GM19463 (cell line): ENCODE results near the gene CNOT6.

Experiments used
- ATAC-seq: cut with Tn5 transposase; IDR thresholded peaks from one replicate; pipeline ENCODE4 v1.9.1; 2021; ENCODE audit warnings: mild to moderate bottlenecking, moderate library complexity; ENCODE audit not compliant: unreplicated experiment

Gene CNOT6

DNA sequence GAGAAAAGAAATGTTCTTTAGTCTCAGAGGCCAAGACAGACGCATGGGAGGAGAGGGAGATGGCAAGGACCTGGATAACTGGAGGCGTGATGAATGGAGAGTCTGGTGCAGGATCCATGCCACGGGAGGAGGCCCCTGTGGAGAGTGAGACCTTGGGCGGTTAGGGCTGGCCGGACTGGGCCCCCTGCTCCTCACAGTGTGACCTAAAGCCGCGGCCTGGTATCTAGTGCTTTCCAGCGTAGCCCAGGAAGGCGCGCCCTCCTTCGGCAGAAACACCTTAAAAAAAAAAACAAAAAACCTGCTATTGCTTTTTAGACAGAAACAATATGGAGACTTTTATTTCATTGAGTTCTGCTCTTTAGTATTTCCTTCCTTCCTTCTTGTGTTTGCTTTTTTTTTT is 64.1 kb downstream of the CNOT6 start:
- ATAC-seq: no peak

- no peak for ATAC-seq
Measured at GRCh38 chr5:180563994-180564393, 69.8 kb downstream of the CNOT6 start.

DNA sequence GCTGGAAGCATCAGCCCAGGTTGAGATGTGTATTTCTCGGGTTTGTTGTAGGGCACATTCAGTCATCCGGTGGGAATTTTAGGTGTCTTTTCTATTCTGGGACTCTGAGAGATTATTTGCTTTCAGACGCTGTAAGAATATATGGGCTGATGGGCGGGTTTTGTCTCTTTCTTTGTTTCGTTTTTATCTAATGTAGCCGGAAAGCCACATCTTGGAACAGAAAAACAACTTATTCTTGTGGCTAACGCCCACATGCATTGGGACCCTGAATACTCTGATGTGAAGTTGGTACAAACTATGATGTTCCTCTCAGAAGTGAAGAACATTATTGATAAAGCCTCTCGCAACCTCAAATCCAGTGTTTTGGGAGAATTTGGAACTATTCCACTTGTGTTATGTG is 74.7 kb downstream of the CNOT6 start:
- ATAC-seq: no peak

- no peak for ATAC-seq
Measured at GRCh38 chr5:180575571-180575970, 81.4 kb downstream of the CNOT6 start.

GRCh38 chr5:180580681-180581080 is 86.5 kb downstream of the CNOT6 start:
- no peak for ATAC-seq

DNA sequence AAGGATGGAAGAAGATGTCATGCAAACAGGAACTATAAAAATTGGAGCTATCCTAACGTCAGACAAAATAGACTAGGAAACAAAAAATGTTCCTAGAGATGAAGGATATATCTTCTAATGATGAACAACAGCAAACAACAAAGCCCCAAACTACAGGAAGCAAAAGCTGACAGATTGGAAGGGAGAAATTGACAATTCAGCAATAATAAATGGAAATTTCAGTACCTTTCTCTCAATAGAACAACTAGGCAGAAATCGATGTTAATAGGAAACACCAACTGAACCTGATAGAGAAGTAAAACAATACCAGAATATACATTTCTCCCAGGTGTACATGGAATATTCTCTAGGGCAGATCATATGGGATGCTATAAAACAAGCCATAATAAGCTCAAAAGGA is 89.6 kb downstream of the CNOT6 start:
- no peak for ATAC-seq

DNA sequence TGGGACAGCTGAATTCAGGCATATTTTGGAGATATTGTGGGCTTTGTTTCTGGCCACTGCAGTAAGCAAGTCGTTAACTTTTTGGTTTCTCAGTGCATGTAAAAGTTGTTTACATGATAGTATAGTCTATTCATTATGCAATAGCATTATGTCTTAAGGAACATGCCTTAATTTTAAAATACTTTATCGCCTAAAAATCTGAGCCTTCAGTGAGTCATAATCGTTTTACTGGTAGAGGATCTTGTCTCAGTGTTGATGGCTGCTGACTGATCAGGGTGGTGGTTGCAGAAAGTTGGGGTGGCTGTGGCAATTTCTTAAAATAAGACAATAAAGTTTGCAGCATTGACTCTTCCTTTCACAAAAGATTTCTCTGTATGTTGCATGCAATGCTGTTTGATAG is 92.0 kb downstream of the CNOT6 start:
- ATAC-seq: no peak

- ATAC-seq: no peak
Measured at GRCh38 chr5:180586870-180587269, 92.7 kb downstream of the CNOT6 start.

GRCh38 chr5:180589771-180590542 is 95.8 kb downstream of the CNOT6 start:
- no peak for ATAC-seq

DNA sequence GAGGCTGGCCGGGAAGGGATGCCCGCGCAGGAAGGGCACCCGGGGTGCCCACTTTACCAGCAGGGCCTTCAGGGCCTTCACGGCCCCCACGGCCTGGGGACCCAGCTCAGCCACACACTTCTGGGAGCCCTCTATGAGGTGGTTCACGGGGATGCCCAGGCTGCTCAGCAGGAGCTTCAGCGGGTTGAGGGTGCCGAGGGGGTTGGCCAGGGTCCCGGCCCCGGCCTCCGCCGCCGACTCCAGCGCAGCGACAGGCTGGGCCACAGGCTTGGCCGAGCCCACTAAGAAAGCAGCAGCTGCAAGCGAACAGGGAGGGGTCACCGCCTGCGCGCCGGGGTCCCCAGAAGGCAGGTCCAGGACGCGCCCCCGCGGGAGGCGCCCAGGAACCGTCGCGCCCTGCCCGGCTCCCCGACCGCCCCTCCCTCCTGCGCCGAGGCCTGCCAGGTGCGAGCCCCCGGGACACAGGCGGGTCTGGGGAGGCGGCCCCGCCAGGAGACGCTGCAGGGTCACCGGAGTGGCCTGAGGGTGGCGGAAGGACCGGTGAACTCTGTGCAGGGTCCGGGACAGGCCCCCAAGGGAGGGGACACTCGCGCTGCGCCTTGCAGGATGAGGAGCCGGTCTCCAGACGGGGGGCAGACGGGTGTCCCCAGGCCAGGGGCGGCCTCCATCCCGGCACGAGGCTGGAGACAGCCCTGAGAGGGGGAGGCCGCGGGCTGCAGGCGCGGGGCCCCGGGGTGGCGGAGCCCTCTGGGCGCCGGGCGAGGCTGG is 96.5 kb downstream of the CNOT6 start:
- ATAC-seq: no peak

GRCh38 chr5:180591311-180591887 is 97.2 kb downstream of the CNOT6 start, which contains the start of gene SCGB3A1:
Gene SCGB3A1 (minus strand): TSS chr5:180591499. CDS start chr5:180591462, 37 bp downstream.
- no peak for ATAC-seq

GRCh38 chr5:180592176-180592575 is 98.0 kb downstream of the CNOT6 start:
- ATAC-seq: no peak

GRCh38 chr5:180593446-180594206 is 99.4 kb downstream of the CNOT6 start:
- ATAC-seq: no peak

GRCh38 chr5:180594311-180595045 is 100.3 kb downstream of the CNOT6 start:
- no peak for ATAC-seq

DNA sequence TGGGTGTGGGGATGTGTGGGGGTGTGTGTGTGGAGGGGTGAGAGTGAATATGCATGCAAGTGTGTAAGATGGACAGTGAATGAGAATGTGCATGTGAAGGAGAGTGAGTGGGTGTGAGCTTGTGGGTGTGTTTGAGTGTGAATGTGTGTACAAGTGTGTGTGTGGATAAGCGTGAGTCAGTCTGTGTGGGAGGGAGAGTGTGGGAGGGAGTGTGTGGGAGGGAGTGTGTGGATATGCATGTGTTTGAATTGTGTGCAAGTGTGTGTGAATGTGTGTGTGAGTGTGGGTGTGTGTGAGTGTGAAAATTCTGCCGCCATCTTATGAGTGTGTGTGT is 100.8 kb downstream of the CNOT6 start:
- no peak for ATAC-seq

GRCh38 chr5:180595381-180596114 is 101.4 kb downstream of the CNOT6 start:
- no peak for ATAC-seq

- no peak for ATAC-seq
Measured at GRCh38 chr5:180596115-180596667, 102.0 kb downstream of the CNOT6 start.

DNA sequence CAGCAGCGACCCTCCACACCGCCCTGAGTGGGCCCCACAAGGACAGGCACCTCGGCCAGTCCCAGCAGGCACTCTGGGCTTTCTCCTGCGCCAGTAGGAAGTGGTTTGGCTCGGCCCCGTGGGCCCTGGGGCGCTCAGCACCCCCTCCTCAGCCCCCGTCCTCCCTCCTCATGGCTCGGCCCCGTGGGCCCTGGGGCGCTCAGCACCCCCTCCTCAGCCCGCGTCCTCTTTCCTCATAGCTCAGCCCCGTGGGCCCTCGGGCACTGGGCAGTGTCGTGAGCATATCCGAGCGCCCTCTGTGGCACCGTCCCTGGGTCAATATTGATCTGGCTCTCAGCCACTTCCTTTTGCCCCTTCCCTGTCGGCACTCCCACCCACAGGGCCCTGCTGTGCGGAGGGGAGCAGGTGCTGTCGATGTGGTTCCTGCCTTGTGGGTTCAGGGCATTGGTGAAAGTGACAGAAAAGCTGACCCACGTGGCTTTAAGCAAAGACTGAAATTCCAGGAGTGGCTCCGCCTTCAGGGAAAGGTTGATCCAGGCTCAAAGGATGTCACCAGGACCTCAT is 102.6 kb downstream of the CNOT6 start:
- no peak for ATAC-seq

DNA sequence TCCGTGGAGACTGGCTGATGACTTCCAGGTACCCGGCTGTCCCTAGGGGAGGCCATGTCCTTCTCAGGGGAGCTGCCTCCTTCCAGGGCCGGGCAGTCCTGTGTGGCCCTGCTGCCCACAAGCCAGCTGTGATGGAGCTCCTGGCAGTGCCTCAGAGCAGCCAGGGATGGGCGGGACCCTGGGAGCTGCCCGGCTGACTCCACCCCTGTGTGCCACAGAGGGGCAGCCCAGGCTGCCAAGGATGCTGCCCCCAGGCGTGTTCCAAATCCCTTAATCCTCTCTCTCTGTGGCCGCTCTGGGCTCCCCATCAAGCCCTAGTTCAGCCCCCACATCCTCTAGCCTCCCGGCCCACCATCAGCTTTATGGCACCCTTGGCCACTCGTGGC is 104.1 kb downstream of the CNOT6 start:
- no peak for ATAC-seq
